Activated gamma-delta T cell treated with Interleukin-2 at 50 U/mL for 16 hours (primary cell): ENCODE measurements around the gene PPP2R5C.
A peak's percentile ranks its signal among the peaks of the same experiment; 100 is the strongest.
"Not testable (repeated sequence)": the region's sequence is repeated elsewhere in the genome, so short reads cannot be mapped to it uniquely, and the experiment has no call there.

Source experiments
- DNase-seq: peaks from one replicate; pipeline ENCODE4 v3.0.0-alpha.2; 2020

Gene PPP2R5C

GRCh38 chr14:101783260-101784016 is 21.9 kb downstream of the PPP2R5C start:
- DNase-seq = no peak

GRCh38 chr14:101784631-101785030 is 23.1 kb downstream of the PPP2R5C start:
- no peak for DNase-seq

- DNase-seq = no peak
Measured at GRCh38 chr14:101788016-101788635, 26.6 kb downstream of the PPP2R5C start.

DNA sequence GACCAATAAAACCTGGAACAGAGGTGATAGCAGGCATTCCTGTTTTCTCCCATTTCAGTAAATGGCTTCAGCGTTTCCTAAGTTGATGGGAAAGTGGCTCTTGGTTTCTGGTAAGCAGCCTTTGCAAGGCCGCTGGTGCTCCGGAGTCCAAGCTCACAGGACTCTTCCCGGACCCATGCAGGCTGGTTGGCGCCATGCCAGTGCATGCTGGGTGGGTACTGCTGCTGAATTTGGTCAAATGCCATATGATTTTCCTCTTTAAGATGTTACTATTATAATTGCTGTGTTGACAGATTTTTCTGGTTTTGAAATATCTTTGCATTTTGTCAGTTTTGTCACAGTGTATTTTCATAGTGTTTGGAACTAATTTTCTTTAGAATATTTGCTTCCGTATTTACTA is 27.7 kb downstream of the PPP2R5C start:
- DNase-seq = no peak

DNA sequence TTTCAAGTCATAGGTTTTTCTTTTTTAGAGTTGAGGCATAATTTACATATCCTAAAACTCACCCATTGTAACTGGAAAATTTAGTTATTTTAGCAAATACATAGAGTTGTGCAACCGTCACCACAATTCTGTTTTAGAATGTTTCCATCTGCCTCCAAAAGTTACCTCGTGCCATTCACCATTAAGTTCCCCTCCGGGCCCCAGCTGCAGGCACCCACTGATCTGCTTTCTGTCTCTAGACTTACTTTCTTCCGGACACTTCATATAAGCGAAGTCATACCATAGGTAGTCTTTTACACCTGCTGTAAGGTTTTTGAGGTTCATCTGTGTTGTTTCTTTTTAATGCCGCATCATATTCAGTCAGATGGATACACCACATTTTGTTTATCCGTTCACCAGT is 28.7 kb downstream of the PPP2R5C start:
- no peak for DNase-seq

DNA sequence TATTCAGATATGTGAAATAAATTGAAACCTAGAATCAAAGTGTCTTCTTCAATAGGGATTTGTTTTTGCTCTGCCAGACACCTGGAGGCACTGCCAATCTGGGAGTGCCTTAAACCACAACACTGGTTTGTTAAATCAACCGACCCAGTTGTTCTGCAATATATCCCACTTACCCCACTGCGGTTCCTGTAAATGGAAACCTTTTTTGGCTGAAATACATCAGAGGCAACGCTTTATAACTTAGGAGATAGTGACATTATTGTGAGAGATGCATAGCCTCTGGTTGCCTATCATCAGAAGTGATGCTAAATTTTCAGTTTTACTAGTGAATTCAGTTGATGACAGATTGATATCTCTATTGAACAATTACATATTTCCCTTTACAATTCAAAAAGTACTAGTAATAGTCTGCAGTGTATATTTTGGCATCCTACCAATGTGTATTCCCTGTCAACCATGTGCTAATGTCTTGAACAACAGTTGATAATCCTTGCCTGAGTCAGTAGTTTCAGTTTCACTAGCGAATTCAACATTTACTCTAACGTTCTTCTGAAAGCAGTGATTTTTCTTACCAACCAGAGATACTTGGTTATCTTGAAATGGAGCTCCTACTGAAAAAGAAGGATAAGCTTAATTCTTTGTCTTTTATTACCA is 30.5 kb downstream of the PPP2R5C start:
- DNase-seq = no peak

- DNase-seq = no peak
Measured at GRCh38 chr14:101796016-101796415, 34.5 kb downstream of the PPP2R5C start.

DNA sequence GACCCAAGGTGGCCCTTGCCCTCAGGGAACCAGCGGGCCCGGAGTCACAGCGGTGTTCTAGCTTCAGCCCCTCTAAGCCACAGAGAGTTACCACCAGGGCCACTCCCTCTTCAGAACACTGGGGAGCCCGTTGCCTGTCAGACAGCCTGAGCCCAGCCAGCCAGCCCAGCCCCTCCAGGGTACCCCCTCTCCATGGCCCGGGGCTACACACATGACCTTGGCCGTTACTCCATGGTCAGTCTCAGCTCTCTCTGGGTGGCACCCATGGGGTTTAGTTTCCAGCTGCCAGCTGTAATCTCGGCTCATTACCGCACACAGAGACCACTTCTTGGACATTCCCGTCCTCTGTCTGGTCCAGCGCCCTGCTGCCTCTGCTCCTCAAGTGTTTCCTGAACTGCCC is 35.0 kb downstream of the PPP2R5C start:
- DNase-seq = no peak

GRCh38 chr14:101797856-101798255 is 36.3 kb downstream of the PPP2R5C start:
- DNase-seq = no peak

DNA sequence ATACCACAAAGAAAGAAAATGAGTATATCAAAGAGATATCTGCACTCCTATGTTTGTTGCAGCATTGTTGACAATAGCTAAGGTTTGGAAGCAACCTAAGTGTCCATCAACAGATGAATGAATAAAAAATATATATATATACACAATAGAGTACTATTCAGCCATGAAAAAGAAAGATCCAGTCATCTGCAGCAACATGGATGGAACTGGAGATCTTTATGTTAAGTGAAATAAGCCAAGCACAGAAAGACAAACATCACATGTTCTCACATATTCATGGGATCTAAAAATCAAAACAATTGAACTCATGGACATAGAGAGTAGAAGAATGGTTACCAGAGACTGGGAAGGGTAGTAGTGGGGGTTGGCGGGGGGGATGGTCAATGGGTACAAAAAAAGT is 42.9 kb downstream of the PPP2R5C start:
- not testable (repeated sequence) for DNase-seq

DNA sequence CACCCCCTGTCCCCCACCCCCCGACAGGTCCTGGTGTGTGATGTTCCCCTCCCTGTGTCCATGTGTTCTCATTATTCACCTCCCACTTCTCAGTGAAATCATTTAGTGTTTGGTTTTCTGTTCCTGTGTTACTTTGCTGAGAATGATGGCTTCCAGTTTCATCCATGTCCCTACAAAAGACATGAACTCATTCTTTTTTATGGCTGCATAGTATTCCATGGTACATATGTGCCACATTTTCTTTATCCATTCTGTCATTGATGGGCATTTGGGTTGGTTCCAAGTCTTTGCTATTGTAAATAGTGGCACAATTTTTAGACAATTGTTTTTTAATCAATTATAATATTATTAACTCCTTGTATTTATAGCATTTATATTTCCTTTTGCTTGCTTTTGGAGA is 44.7 kb downstream of the PPP2R5C start:
- DNase-seq = not testable (repeated sequence)

DNA sequence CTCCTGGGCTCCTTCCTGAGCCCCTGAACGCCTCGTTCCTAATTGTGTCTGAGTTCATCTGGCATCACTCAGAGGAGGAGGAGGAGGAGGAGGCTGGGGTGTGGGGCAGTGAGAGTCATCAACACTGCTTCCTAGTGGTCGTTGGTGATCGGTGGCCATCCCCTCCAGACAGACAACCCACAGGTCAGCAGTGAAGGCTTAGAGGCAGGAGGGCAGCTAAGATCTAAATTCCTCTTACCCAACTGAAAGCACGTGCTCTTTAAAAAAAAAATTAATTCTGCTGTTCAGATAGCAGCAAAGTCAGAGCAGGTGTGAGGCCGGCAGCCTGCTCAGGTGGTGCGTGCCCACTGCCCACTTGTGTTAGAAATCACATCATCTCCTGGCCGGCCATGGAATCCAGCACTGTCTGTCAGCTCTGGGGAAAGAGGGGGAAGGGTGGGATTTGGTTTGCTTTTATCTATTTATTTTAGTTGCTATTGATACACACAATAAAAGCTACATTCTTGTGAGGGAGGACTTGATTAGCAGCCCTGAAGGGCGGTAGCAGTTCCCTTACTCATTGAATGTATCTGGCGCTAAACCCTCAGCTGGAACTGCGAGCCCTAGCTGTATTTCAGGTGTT is 46.6 kb downstream of the PPP2R5C start:
- DNase-seq = no peak

DNA sequence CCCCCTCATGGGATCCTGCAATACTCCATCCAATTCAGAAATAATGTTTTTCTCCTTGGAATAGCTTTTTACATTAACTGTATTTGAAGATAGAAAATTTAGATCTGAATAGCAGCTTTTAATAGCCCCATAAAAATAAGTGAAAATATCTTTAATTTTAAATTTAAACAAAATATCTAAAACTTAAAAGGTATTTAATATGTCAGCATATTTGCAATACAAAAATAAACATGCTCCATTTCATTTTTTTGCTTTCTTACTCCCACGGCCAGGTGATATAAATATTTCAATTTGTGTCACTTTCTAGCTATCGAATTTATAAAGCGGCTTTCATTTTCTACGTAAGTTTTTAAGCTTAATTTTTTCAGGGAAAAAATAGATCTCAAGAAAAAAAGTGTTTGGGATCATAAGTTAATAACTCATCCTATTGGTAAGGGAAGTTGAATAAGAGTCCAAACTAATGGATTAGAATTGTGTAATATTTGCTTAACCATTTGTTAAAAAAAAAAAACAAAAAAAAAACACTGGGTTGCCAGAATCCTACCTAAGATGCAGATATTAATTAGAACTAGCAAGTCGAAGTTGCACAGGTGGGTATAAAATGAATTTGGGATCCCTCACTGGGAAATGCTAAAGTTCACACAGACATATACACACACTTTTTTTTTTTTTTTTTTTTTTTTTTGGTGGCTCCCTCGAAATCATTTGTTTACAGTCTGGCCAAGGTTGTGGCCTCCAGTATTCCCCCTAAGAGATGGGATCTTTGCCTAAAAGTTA is 47.6 kb downstream of the PPP2R5C start:
- DNase-seq = no peak

DNA sequence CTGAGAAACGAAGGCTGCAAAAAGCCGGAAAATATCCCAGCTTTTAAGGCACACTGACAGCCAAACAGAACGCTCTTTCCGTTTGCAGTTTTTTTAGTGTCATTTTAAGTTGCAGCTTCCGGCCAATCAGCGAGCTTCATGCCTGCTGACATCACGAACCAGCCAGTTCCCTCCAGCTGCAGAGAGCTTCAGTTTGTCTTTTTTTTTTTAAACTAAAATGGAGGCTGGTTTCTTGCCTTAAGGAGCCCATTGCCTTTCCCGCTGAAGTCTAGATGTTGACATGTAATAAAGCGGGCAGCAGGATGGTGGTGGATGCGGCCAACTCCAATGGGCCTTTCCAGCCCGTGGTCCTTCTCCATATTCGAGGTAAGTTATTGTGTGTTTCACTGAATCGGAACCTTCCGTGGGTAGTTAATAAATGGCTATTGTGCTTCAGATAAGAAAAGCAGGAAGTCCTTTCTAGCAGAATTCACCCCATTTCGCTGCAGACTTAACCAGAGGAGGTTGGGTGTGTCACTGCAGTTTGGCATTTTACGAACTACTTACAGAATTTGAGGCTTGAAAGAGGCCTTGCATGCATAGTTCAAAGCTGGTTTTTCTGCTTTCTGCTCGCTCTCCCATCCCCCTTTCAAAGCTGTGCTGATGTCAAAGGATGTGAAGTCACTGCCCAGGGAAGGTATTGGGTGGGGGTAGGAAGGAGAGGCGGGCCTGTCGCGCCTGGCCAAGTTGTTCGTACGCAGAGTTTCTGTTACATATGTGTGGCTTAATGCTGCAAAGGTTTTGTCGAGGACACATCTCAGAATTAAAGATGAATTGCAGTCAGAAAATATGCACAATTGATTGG is 48.4 kb downstream of the PPP2R5C start:
- peak; percentile 84 for DNase-seq

- DNase-seq = no peak
Measured at GRCh38 chr14:101810897-101811621, 49.5 kb downstream of the PPP2R5C start.

GRCh38 chr14:101812071-101812470 is 50.6 kb downstream of the PPP2R5C start:
- DNase-seq = no peak

DNA sequence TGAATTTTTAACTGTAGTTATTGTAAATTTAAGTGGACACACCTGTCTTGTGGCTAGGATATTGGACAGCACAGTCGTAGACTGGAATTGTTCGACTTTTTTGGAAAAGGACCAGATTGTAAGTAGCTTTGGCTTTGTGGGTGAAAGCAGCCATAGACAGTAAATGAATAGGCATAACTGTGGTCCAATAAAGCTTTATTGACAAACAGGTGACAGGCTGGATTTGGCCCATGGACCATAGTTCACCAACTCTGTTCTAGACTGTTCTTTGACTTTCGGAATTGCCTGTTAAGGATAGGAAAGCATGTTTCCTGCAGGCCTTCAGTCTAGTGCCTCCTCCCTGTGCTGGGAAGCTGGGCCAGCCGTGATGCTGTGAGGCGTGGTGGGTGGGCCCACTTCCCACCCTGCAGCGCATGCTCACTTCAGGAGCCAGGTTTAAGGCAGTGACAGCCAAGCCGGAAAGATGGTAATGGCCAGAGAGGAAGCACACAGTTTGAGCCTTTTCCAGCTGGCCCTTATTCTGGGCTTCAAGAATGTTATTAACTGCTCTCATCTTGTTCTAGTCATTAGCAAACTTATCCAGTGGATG is 51.8 kb downstream of the PPP2R5C start:
- no peak for DNase-seq

DNA sequence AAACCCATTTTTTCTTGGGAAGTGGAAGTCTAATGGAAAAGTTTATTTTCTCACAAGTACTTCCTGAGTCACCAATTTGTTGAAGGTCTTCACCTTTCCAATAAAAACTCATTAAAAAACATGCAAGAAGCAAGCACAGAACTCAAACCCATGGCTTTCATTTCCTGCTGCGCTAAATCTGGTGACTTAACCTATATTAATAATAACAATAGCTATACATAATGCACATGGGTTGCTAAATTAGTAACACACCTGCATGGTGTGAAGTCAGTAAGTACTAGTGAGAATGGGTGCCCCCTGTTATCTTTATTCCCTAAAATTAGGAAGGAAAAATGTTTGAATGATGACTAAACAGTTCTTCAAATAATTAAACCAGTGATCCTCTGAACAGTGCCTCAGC is 52.3 kb downstream of the PPP2R5C start:
- DNase-seq = no peak

GRCh38 chr14:101814934-101815333 is 53.4 kb downstream of the PPP2R5C start:
- no peak for DNase-seq

GRCh38 chr14:101815994-101816393 is 54.5 kb downstream of the PPP2R5C start:
- peak; percentile 41 for DNase-seq

DNA sequence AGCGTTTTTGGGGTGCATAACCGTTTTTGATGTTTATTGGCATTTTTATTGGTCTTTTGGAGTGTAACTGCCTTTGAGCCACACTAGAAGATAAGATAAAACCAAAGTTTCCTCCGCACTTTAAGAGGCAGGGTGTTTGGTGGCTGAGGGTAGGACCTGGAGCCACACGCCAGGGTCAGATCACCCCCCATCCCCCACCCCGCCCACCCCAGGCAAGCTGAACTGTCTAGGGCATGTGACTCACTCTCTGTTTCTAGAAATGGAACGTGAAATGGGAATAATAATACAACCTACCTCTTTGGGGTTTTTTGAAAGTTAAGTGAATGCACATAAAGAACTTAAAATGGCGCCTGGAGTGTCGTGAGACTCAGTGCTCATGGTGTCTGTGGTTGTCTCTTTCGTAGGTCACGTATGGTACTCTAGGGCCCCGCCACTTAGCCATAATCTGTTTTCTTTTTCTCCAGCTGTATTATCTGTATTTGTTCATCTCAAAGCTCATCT is 56.0 kb downstream of the PPP2R5C start:
- peak; percentile 35 for DNase-seq
